Naive B cell (primary cell): ENCODE measurements around the gene SMAD5. TPM values are rescaled to one million over a fixed set of nuclear protein-coding genes. Genes with fewer than 3 reads are reported as not detected.

ENCODE experiments used
- ATAC-seq, 2 donors: fragments of 150-1000 bp; cut with Tn5 transposase; 2 replicates each; pipeline ENCODE4 v1.10.0; 2021; ENCODE audit warnings: low read depth in 2 of 2, mild to moderate bottlenecking in 2 of 2, moderate library complexity in 2 of 2
- DNase-seq: peaks from one replicate; pipeline ENCODE4 v3.0.0; 2022
- H3K27ac Mint-ChIP-seq, 6 donors: one replicate each; pipeline ENCODE4 v1.8.0; 2020 to 2022; ENCODE audit warnings: mild to moderate bottlenecking in 6 of 6, mixed read lengths in 6 of 6, moderate library complexity in 5 of 6, inconsistent platforms in 2 of 6
- H3K27me3 Mint-ChIP-seq, 3 donors: one replicate each; pipeline ENCODE4 v1.8.0; 2021 to 2022; ENCODE audit warnings: mixed read lengths in 3 of 3, mild to moderate bottlenecking in 1 of 3
- H3K36me3 Mint-ChIP-seq, 2 donors: one replicate each; pipeline ENCODE4 v1.8.0; 2020 to 2022; ENCODE audit warnings: mixed read lengths in 2 of 2, inconsistent platforms in 1 of 2, mild to moderate bottlenecking in 1 of 2
- H3K4me1 Mint-ChIP-seq, 3 donors: one replicate each; pipeline ENCODE4 v1.8.0; 2020 to 2022; ENCODE audit warnings: mixed read lengths in 3 of 3, inconsistent platforms in 1 of 3, mild to moderate bottlenecking in 1 of 3, moderate library complexity in 1 of 3
- H3K4me3 Mint-ChIP-seq, 8 donors: one replicate each; pipeline ENCODE4 v1.8.0; 2020 to 2022; ENCODE audit warnings: mild to moderate bottlenecking in 8 of 8, mixed read lengths in 8 of 8, moderate library complexity in 8 of 8, inconsistent platforms in 2 of 8
- H3K9me3 Mint-ChIP-seq, 7 donors: one replicate each; pipeline ENCODE4 v1.8.0; 2020 to 2022; ENCODE audit warnings: mixed read lengths in 7 of 7, mild to moderate bottlenecking in 5 of 7, inconsistent platforms in 2 of 7, moderate library complexity in 1 of 7
- polyA plus RNA-seq, 6 donors: library from polyadenylated mRNA; unstranded; fragments of 300-500 nt; fragmentation: Illumina TruSeq; gene quantifications; one replicate each; pipeline ENCODE4 v1.2.3, GENCODE V29; 2021; ENCODE audit warnings: low read depth in 6 of 6

Gene SMAD5
- polyA plus RNA-seq, 6 donors from 2014 or later: 18.8 to 29.3 (median 23.9) TPM

GRCh38 chr5:136197462-136198142 lies 65.0 kb downstream of the SMAD5 start:
- H3K27me3 Mint-ChIP-seq: peaks cover 28 to 83% (median 81%) of the 10 kb centered on the region in 3 donors
- no peak overlapping the region for H3K4me3 Mint-ChIP-seq
- ATAC-seq: no peak
- H3K27ac Mint-ChIP-seq: no peak overlapping the region
- H3K9me3 Mint-ChIP-seq: no peaks in the 10 kb centered on the region
- DNase-seq: no peak
- peaks cover 0 to 4% (median 4%) of the 10 kb centered on the region in 3 donors for H3K4me1 Mint-ChIP-seq
- H3K36me3 Mint-ChIP-seq: no peaks in the 10 kb centered on the region

DNA sequence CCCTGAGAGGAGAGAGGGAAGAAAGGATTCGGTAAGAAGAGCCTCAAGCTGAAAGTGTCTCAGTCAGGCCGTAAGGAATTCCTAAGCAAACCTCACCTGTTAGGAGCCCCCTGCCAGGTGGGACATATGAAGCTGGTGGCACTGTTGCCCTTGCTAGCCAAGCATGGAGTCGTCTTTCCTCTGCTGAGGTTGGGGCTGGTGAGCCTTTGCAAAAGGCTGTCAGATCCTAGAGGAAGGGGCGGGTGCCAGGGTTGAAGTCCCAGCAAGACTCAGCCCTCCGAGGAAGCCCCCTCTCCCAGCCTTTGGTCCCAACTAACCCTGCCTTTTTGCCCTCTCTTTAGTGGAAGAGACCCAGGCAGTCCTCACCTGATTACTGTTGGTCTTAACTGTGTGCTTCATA lies 65.8 kb downstream of the SMAD5 start:
- H3K9me3 Mint-ChIP-seq: no peaks in the 10 kb centered on the region
- H3K4me1 Mint-ChIP-seq: peaks cover 0 to 4% (median 2%) of the 10 kb centered on the region in 3 donors
- H3K4me3 Mint-ChIP-seq: no peak overlapping the region
- no peak overlapping the region for H3K27ac Mint-ChIP-seq
- no peaks in the 10 kb centered on the region for H3K36me3 Mint-ChIP-seq
- DNase-seq (no peak), ATAC-seq (no peak)
- peaks cover 28 to 84% (median 81%) of the 10 kb centered on the region in 3 donors for H3K27me3 Mint-ChIP-seq

- peaks cover 24 to 84% (median 81%) of the 10 kb centered on the region in 3 donors for H3K27me3 Mint-ChIP-seq
- no peak for DNase-seq
These were observed 66.8 kb downstream of the SMAD5 start for GRCh38 chr5:136199408-136199807.

GRCh38 chr5:136200130-136200529 lies 67.5 kb downstream of the SMAD5 start:
- Mint-ChIP-seq H3K4me3 (no peak overlapping the region), H3K27ac (no peak overlapping the region), H3K36me3 (no peaks in the 10 kb centered on the region), H3K27me3 (peaks cover 21 to 79% (median 76%) of the 10 kb centered on the region in 3 donors), H3K9me3 (no peaks in the 10 kb centered on the region), H3K4me1 (no peaks in the 10 kb centered on the region)
- DNase-seq (no peak), ATAC-seq (no peak)

More at GRCh38 chr5:136199408-136199807, 66.8 kb downstream of the SMAD5 start:
- Mint-ChIP-seq H3K4me3 (no peak overlapping the region), H3K9me3 (no peaks in the 10 kb centered on the region), H3K36me3 (no peaks in the 10 kb centered on the region), H3K27ac (no peak overlapping the region), H3K4me1 (no peaks in the 10 kb centered on the region)
- no peak for ATAC-seq

DNA sequence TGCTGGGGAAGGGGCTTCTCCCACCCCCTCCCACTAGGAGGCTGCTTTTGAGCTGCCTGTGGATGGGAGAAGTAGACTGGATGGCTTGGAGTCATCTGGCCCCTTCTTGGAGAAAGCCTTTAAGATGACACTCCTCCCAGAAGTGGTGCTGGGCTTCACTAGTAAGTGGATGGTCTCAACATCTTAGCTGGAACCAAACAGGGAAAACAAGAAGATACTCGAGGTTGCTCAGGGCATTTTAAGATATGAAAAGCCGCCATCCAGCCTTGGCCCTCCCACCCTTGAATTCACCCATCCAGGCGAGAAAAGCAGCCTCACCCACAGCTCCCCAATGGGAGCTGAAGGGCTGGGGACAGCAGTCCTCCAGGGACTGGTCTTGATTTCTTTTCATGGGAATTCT lies 68.1 kb downstream of the SMAD5 start:
- DNase-seq (no peak), ATAC-seq (no peak)
- peak overlapping the region in 1 of 6 donors; percentile 42 for H3K27ac Mint-ChIP-seq
- no peak overlapping the region for H3K4me3 Mint-ChIP-seq
- H3K36me3 Mint-ChIP-seq: no peaks in the 10 kb centered on the region
- no peaks in the 10 kb centered on the region for H3K4me1 Mint-ChIP-seq
- peaks cover 26 to 79% (median 70%) of the 10 kb centered on the region in 3 donors for H3K27me3 Mint-ChIP-seq
- peaks cover 0 to 4% (median 0%) of the 10 kb centered on the region in 7 donors for H3K9me3 Mint-ChIP-seq

DNA sequence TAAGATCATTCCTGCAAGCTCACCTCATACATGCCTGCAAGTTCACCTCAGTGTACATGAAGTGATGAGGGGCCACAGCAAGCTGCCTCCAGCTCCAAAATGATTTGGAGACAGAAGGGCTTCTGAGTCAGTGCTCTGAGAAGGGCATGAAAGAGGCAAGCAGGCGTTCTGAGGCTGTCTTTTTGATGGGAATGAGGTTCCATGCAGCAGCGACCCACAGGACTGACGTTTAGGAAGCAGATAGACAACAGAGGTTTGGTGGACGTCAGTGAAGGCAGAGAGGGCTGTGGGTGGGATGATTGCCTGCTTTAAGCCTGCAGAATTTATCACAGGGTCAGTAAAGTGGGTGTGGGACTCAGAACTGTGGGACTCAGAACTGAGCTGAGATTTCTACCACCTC lies 69.2 kb downstream of the SMAD5 start:
- Mint-ChIP-seq H3K4me1 (no peaks in the 10 kb centered on the region), H3K9me3 (peaks cover 0 to 4% (median 0%) of the 10 kb centered on the region in 7 donors), H3K36me3 (no peaks in the 10 kb centered on the region), H3K27ac (peak overlapping the region in 1 of 6 donors; percentile 35), H3K4me3 (no peak overlapping the region), H3K27me3 (peaks cover 19 to 74% (median 64%) of the 10 kb centered on the region in 3 donors)
- ATAC-seq (no peak), DNase-seq (no peak)

DNA sequence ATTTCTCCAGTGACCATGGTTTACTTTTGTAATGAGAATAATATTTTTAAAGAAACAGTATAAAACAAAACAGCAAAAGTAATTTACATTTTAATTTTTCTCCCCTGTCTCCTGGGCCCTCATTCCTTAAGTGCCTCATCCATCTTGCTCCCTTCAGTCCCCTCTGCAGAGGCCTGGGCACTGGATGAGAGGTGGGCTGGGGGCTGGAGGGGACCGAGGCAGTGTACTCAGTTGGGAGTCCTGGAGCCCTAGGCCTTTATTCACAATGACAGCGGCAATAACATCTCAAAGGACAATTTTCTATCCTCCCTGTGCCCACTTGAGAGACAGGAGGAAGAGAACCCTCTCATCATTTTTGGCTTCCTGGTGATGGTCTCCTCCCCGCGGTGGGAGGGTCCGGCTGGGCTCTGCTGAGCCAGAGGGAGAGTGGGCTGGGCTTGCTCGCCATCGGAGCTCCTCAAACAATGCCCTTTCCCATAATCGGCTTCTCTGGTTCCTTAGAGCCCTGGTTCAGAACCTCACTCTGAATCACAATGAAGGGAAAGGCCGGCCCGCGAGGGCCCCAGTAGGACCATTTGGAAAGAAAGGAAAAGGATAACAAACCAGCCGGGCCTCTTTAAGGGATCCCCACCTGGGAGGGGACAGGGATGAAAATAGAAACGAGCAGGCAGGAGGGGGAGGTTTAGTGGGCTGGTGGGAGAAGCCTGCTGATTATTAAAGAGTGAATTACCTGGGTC lies 70.0 kb downstream of the SMAD5 start:
- peaks cover 0 to 4% (median 0%) of the 10 kb centered on the region in 7 donors for H3K9me3 Mint-ChIP-seq
- H3K27me3 Mint-ChIP-seq: peaks cover 12 to 67% (median 58%) of the 10 kb centered on the region in 3 donors
- peak overlapping the region in 1 of 8 donors; percentile 50 for H3K4me3 Mint-ChIP-seq
- no peak for ATAC-seq
- H3K36me3 Mint-ChIP-seq: no peaks in the 10 kb centered on the region
- no peaks in the 10 kb centered on the region for H3K4me1 Mint-ChIP-seq
- no peak for DNase-seq
- H3K27ac Mint-ChIP-seq: peak overlapping the region in 1 of 6 donors; percentile 25

- Mint-ChIP-seq H3K27me3 (peaks cover 10 to 74% (median 65%) of the 10 kb centered on the region in 3 donors), H3K4me1 (no peaks in the 10 kb centered on the region), H3K27ac (no peak overlapping the region), H3K9me3 (peaks cover 0 to 4% (median 0%) of the 10 kb centered on the region in 7 donors), H3K4me3 (peak overlapping the region in 1 of 8 donors; percentile 61), H3K36me3 (no peaks in the 10 kb centered on the region)
- ATAC-seq: no peak
- DNase-seq: no peak
These were observed 70.8 kb downstream of the SMAD5 start for GRCh38 chr5:136203303-136203922.

DNA sequence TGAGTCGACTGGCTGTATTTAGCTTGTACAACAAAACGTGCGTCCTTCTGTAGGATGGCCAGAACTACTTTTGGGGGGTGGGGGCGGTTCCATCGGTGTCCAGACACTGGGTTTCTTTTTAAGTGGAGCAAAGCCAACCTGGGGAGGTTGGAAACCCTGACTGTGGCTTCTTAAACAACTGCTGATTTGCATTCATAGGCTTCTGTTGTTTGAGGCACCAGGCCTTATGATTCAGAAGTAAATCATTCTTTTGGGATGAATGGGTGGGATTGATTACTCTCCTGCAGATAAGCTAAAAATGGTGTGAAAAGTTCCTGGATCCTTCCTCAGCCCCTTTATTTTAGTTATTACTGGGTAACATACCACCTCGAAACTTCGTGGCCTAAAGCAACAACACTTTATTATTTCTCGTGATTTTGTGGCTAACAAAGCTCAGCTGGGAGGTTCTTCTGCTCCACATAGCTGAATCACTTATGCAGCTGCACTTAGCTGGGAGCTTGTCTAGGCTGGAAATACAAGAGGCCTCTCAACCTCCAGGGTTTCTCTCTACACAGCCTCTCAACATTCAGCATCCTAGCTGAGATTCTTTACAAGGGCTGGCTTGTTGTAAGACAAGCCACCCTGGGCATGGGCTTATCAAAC lies 72.5 kb downstream of the SMAD5 start:
- Mint-ChIP-seq H3K36me3 (no peaks in the 10 kb centered on the region), H3K9me3 (peaks cover 0 to 4% (median 0%) of the 10 kb centered on the region in 7 donors), H3K27me3 (peaks cover 10 to 70% (median 61%) of the 10 kb centered on the region in 3 donors), H3K4me1 (no peaks in the 10 kb centered on the region), H3K4me3 (no peak overlapping the region), H3K27ac (no peak overlapping the region)
- DNase-seq (no peak), ATAC-seq (no peak)

DNA sequence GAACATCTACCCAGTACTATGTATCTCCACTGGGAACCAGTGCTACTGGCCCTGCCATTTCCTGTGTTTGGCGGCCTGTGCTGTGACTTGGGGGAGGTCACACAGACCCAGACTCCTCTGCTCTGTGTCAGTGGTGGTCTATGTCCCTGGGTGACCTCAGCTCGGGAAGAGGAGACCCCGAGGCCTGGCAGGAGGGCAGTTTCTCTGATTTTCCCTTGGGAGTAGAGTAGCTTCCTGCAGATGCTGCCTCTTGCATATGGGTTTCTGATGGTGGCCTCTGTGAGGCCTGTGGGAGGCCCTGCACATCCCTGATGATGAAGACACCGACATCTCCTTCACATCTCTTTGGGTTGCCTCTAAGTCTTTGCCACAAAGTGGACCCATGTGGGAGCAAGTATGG lies 73.3 kb downstream of the SMAD5 start:
- Mint-ChIP-seq H3K9me3 (peaks cover 0 to 4% (median 0%) of the 10 kb centered on the region in 7 donors), H3K4me3 (no peak overlapping the region), H3K27me3 (peaks cover 14 to 74% (median 58%) of the 10 kb centered on the region in 3 donors), H3K4me1 (no peaks in the 10 kb centered on the region), H3K27ac (no peak overlapping the region), H3K36me3 (no peaks in the 10 kb centered on the region)
- ATAC-seq (no peak), DNase-seq (no peak)

- Mint-ChIP-seq H3K27me3 (peaks cover 18 to 73% (median 56%) of the 10 kb centered on the region in 3 donors), H3K4me3 (no peak overlapping the region), H3K4me1 (no peaks in the 10 kb centered on the region), H3K9me3 (peaks cover 0 to 4% (median 0%) of the 10 kb centered on the region in 7 donors), H3K36me3 (no peaks in the 10 kb centered on the region), H3K27ac (no peak overlapping the region)
- DNase-seq (no peak), ATAC-seq (no peak)
These were observed 73.7 kb downstream of the SMAD5 start for GRCh38 chr5:136206361-136206760.

DNA sequence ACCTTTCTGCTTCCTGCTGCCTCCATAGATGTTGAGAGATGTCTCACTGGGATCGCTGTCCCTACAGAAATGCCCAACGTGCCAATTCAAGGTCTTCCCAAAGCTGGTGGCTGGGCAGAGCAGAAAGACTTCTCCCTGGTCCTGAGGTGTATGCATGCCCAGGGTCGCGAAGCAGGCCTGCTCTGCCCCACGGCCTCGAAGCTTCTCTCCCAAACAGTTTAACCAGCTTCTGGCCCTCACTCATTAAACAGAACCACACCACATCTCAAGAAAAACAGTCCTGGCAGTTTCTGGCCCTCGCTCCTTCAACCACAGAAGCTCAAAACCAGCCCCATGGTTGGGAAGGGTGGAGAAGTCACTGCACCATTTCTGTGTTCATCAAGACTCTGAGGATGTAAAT lies 75.0 kb downstream of the SMAD5 start:
- Mint-ChIP-seq H3K36me3 (no peaks in the 10 kb centered on the region), H3K9me3 (peaks cover 0 to 4% (median 0%) of the 10 kb centered on the region in 7 donors), H3K27me3 (peaks cover 24 to 63% (median 58%) of the 10 kb centered on the region in 3 donors), H3K4me1 (peaks cover 0 to 2% (median 0%) of the 10 kb centered on the region in 3 donors), H3K27ac (no peak overlapping the region), H3K4me3 (no peak overlapping the region)
- ATAC-seq: no peak
- no peak for DNase-seq

DNA sequence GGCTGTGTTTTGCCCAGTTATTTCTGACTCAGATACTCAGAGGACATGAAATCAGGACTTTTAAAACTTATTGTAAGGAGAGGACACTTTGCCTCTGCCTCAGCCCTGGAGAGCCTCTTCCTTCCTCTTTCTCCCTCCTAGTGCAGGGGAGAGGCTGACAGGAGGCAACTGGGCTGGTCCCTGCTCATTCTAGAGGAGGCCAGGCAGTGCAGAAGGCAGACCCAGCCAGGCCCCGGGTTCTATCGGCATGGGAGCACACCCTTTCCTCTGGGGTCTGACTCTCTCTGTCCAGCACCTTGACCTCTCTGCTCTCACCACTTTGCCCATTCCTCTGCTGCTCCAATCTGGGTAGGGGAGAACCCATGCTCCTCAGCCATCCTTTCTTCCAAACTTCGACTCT lies 76.3 kb downstream of the SMAD5 start:
- H3K27me3 Mint-ChIP-seq: peaks cover 30 to 54% (median 45%) of the 10 kb centered on the region in 3 donors
- ATAC-seq: no peak
- peaks cover 0 to 4% (median 0%) of the 10 kb centered on the region in 7 donors for H3K9me3 Mint-ChIP-seq
- DNase-seq: no peak
- H3K4me1 Mint-ChIP-seq: peaks cover 0 to 2% (median 0%) of the 10 kb centered on the region in 3 donors
- peak overlapping the region in 1 of 6 donors; percentile 29 for H3K27ac Mint-ChIP-seq
- H3K4me3 Mint-ChIP-seq: no peak overlapping the region
- no peaks in the 10 kb centered on the region for H3K36me3 Mint-ChIP-seq
